ENCODE measurements around the gene GRIK2. TPM values are rescaled to one million over a fixed set of nuclear protein-coding genes. Genes with fewer than 3 reads are reported as not detected.

The GRIK2 gene
- total RNA-seq, 6 experiments from 2014 or later, result 25.0 to 33.3 (median 28.3) TPM

DNA sequence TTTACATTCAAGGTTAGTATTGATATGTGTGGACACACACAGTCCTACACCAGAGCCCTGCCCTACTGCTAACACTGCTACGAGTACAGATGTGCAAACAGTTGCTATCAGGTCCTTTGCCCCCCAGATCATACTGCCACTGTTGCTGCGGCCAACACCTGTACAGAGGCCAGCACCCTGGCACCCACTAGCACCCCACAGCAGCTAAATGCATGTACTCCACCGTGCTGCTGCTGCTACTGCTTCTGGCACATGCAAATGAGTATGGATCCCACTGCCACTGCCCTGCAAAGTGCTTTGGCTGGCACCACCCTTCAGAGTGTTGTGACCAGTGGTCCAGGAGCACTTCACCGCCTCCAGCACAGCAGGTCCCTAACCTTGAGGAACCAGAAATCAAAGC, 621.9 kb downstream of the GRIK2 start:
- H3K27me3 Mint-ChIP-seq (ENCODE audit: insufficient read depth), result no peaks in the 10 kb centered on the region
- H3K9me3 Mint-ChIP-seq, result no peaks in the 10 kb centered on the region; the same call in 1 of the 2 replicates
- no peak for DNase-seq
- H3K27ac Mint-ChIP-seq, result no peak overlapping the region
- H3K36me3 Mint-ChIP-seq (ENCODE audit: low read depth), result peaks cover 12% of the 10 kb centered on the region
- peaks cover 8% of the 10 kb centered on the region; the same call in 1 of the 2 replicates for H3K4me1 Mint-ChIP-seq (ENCODE audit: low read depth)
- no peak overlapping the region for H3K4me3 Mint-ChIP-seq
- TF ChIP-seq, protein P1, sequence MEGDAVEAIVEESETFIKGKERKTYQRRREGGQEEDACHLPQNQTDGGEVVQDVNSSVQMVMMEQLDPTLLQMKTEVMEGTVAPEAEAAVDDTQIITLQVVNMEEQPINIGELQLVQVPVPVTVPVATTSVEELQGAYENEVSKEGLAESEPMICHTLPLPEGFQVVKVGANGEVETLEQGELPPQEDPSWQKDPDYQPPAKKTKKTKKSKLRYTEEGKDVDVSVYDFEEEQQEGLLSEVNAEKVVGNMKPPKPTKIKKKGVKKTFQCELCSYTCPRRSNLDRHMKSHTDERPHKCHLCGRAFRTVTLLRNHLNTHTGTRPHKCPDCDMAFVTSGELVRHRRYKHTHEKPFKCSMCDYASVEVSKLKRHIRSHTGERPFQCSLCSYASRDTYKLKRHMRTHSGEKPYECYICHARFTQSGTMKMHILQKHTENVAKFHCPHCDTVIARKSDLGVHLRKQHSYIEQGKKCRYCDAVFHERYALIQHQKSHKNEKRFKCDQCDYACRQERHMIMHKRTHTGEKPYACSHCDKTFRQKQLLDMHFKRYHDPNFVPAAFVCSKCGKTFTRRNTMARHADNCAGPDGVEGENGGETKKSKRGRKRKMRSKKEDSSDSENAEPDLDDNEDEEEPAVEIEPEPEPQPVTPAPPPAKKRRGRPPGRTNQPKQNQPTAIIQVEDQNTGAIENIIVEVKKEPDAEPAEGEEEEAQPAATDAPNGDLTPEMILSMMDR (IDR thresholded peaks at IDR 0.05), result no peak

DNA sequence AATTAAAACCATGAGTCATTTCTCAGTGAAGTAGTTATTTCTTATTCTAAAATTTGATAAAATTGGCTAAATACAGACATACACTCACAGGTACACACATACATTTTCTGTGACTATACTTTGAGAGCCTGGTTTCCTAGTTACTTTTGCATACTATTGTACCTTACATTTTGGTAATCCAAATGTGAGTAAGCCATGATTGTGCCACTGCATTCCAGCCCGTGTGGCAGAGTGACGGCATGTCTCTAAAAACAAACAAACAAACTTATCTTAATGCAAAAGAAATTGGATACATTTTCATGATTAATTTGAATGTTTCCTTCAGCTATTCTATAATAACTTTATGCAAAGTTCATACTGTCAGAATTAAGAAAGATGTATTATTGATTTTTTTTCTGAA, 628.8 kb downstream of the GRIK2 start:
- no peak for DNase-seq
- Mint-ChIP-seq H3K4me1 (ENCODE audit: low read depth) (no peaks in the 10 kb centered on the region; the same call in 1 of the 2 replicates), H3K27ac (no peak overlapping the region), H3K36me3 (ENCODE audit: low read depth) (no peaks in the 10 kb centered on the region; the same call in 1 of the 2 replicates), H3K27me3 (ENCODE audit: insufficient read depth) (no peaks in the 10 kb centered on the region), H3K4me3 (no peak overlapping the region), H3K9me3 (no peaks in the 10 kb centered on the region)
- TF ChIP-seq, protein P1 (IDR thresholded peaks at IDR 0.05), result no peak

DNA sequence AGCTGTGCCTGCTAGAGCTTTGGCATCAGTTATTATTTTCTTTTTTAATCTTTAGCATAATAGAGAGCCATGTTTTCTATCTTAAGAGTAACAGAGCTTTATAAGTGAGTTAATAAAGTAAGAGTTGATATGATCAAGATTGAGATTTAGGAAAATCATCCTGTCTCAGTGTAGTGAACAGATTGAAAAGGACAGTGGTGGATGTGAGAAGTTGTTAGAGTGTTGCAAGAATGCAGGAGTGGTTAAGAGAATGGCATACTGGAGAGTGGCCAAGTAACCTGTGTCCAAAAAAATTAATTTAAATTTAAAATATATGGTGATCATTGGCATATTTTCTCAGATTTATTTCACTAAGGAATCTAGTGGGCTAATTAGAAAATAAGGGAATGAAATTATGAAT, 629.3 kb downstream of the GRIK2 start:
- TF ChIP-seq, protein P1 (IDR thresholded peaks at IDR 0.05), result no peak
- no peak overlapping the region for H3K4me3 Mint-ChIP-seq
- no peak for DNase-seq
- no peaks in the 10 kb centered on the region; the same call in 1 of the 2 replicates for H3K4me1 Mint-ChIP-seq (ENCODE audit: low read depth)
- no peak overlapping the region for H3K27ac Mint-ChIP-seq
- no peaks in the 10 kb centered on the region for H3K9me3 Mint-ChIP-seq
- no peaks in the 10 kb centered on the region for H3K27me3 Mint-ChIP-seq (ENCODE audit: insufficient read depth)
- no peaks in the 10 kb centered on the region; the same call in 1 of the 2 replicates for H3K36me3 Mint-ChIP-seq (ENCODE audit: low read depth)

DNA sequence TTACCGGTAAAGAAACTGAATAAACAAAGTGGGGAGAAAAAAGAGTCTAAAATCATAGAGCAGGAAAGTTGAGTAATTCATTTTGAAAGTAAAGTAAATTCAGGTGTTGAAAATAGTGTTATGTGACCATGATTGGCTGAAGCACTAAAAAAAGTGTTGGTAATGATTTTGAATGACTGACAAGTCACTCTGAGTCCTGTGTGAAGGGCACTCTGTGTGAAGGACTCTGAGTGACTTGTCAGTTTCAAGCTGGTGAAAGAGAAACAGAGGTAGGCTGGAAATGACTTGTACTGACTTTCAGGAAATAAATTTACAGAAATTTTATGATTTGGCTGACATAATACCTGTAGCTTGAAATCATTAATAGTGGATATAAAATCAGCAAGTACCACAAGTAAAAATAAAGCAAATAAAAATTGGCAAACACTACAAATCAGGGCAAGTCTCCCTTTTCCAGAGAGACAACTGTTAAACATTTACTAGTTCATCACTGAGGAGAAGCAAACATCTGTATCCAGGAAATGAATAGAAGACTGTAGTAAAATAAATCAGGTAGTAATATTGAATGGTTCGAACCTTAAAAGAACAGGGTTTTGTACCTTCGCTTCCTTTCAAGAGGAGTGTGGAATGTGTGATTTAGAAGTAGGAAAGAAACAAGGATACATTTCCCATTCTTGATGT, 630.6 kb downstream of the GRIK2 start:
- no peaks in the 10 kb centered on the region for H3K36me3 Mint-ChIP-seq (ENCODE audit: low read depth)
- no peak overlapping the region for H3K27ac Mint-ChIP-seq
- H3K9me3 Mint-ChIP-seq, result no peaks in the 10 kb centered on the region
- DNase-seq, result no peak
- H3K27me3 Mint-ChIP-seq (ENCODE audit: insufficient read depth), result no peaks in the 10 kb centered on the region
- no peaks in the 10 kb centered on the region; the same call in 1 of the 2 replicates for H3K4me1 Mint-ChIP-seq (ENCODE audit: low read depth)
- H3K4me3 Mint-ChIP-seq, result no peak overlapping the region
- TF ChIP-seq, protein P1 (IDR thresholded peaks at IDR 0.05), result no peak

DNA sequence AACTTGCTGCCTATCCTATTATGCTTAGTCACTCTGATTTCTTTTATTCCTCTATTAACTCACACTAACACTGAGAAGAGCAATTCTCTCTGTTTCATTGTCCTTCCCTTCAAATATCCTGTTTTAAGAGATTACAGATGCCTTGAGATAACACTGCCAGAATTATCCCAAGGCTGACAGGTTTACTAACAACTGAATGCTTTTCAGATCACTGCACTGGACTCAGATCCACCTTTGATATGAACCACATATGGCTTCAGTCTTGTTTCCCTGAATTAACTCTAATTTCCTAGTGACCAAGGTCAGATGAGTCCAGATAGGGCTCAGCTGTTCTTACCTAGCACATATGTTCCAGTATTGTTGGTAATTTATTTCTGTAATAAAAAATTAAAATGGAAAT, 633.1 kb downstream of the GRIK2 start:
- TF ChIP-seq, protein P1 (IDR thresholded peaks at IDR 0.05), result no peak
- H3K36me3 Mint-ChIP-seq (ENCODE audit: low read depth), result 0 out of 2 replicates have a peak, but pooled peaks cover 1% of the 10 kb centered on the region
- no peak overlapping the region for H3K27ac Mint-ChIP-seq
- no peak overlapping the region for H3K4me3 Mint-ChIP-seq
- no peaks in the 10 kb centered on the region for H3K27me3 Mint-ChIP-seq (ENCODE audit: insufficient read depth)
- H3K9me3 Mint-ChIP-seq, result no peaks in the 10 kb centered on the region
- no peaks in the 10 kb centered on the region; the same call in 1 of the 2 replicates for H3K4me1 Mint-ChIP-seq (ENCODE audit: low read depth)
- DNase-seq, result no peak
